Ovary (tissue), 9 donors: ENCODE data around the gene DOLK. TPM values are rescaled to one million over a fixed set of nuclear protein-coding genes. Genes with fewer than 3 reads are reported as not detected.
"Not testable (repeated sequence)": the region's sequence is repeated elsewhere in the genome, so short reads cannot be mapped to it uniquely, and the experiment has no call there.

ENCODE experiments used
- DNase-seq, 5 donors: peaks; one replicate each; pipeline ENCODE4 v3.0.0-alpha.2; 2019 to 2020
- H3K27ac ChIP-seq, 2 donors: fragments of 200-600 bp; one replicate each; pipeline versions ENCODE4 v1.5.1 to v1.8.0; 2019 to 2022
- H3K27me3 ChIP-seq: fragments of 200-600 bp; one replicate; pipeline ENCODE4 v1.8.0; 2022
- H3K36me3 ChIP-seq: fragments of 200-600 bp; sonication (generic); one replicate; pipeline ENCODE4 v1.5.1; 2019
- H3K4me1 ChIP-seq: one replicate; pipeline ENCODE4 v1.8.1; 2013; ENCODE audit warnings: mild to moderate bottlenecking, moderate library complexity; ENCODE audit not compliant: insufficient read depth
- H3K4me3 ChIP-seq: fragments of 200-600 bp; sonication (generic); one replicate; pipeline ENCODE4 v1.5.1; 2017
- H3K9me3 ChIP-seq, 2 donors: fragments of 200-600 bp in 1 of 2; sonication (generic) in 1 of 2; one replicate each; pipeline versions ENCODE4 v1.5.1 to v1.8.1; 2013 to 2019; ENCODE audit warnings: mild to moderate bottlenecking in 1 of 2, moderate library complexity in 1 of 2
- CTCF ChIP-seq, 3 donors: fragments of 450-650 bp in 2 of 3; fragments of 200-600 bp in 1 of 3; IDR thresholded peaks; one replicate each; pipeline versions ENCODE4 v1.5.1 to v1.8.0; 2016 to 2022; ENCODE audit warnings: antibody characterized with exemption in 3 of 3, mild to moderate bottlenecking in 1 of 3
- EP300 ChIP-seq: sonication (generic); formaldehyde crosslinking; IDR thresholded peaks from one replicate; pipeline ENCODE4 v1.6.1; 2017; ENCODE audit warnings: antibody characterized with exemption
- POLR2A ChIP-seq: fragments of 450-650 bp; IDR thresholded peaks from one replicate; pipeline ENCODE4 v1.6.1; 2017; ENCODE audit warnings: antibody characterized with exemption, mild to moderate bottlenecking, moderate library complexity
- WGBS, 3 donors: extraction: QIAGEN DNeasy Blood & Tissue Kit in 1 of 3; methylation state at CpG; one replicate each; pipeline versions ENCODE4 v1.1.5 to v1.1.7; 2013 to 2017; 5-methylcytosine and 5-hydroxymethylcytosine counted together
- intact Hi-C, 4 donors: fragments of 100-400 bp; cut with DNase I; formaldehyde crosslinking; loops; one replicate each; pipeline versions ENCODE4 v1.11.0 to v1.15.1; 2022 to 2023
- polyA plus RNA-seq, 2 donors: library from polyadenylated mRNA; stranded (reverse); fragments of 200-250 nt in 1 of 2; fragments of 350-450 nt in 1 of 2; fragmentation: Illumina TruSeq in 1 of 2; extraction: RNeasy Lipid Tissue Mini Kit (QIAGEN cat#74804) in 1 of 2; gene quantifications; one replicate each; pipeline ENCODE4 v1.2.3, GENCODE V29; 2013 to 2014
- total RNA-seq, 7 donors: library from RNA; depleted of rRNA in 2 of 7; stranded (reverse); fragments of >200 nt in 2 of 7; fragmentation: NEBNext Ultra II Directional in 3 of 7; extraction: Animal tissue kit (Norgen Biotek cat#: 25700) in 3 of 7; gene quantifications; one replicate each; pipeline versions ENCODE4 v1.1.0 to v1.2.4, GENCODE V29; 2016 to 2023
- donor health status: DM: no; HTN: no; CAD: no; lungs with moderate emphysema.
- donor health status: DM: no; HTN: no; CAD: no.
- donor health status: Bipolar disorder and iron deficiency.
- donor health status: DM: yes; HTN: yes; CAD: no.
- donor health status: DM: no; HTN: no; CAD: no.
- donor health status: DM: yes; HTN: yes; CAD: no.

The DOLK gene
- total and polyA plus RNA-seq, 9 donors = 6.1 to 14.9 (median 12.0) TPM

GRCh38 chr9:128986671-128987070 lies 39.3 kb upstream of the DOLK start:
- H3K36me3 ChIP-seq = no peaks in the 10 kb centered on the region
- H3K27ac ChIP-seq = no peak overlapping the region
- 87 to 94% (median 93%) methylated on average over 5 of the region's 5 CpGs for WGBS, 3 donors
- H3K9me3 ChIP-seq = no peaks in the 10 kb centered on the region
- H3K4me1 ChIP-seq = no peaks in the 10 kb centered on the region
- no peak for DNase-seq
- TF ChIP-seq CTCF (IDR thresholded peaks at IDR 0.05) = no peak
- no peak for TF ChIP-seq EP300
- no peak for TF ChIP-seq POLR2A
- H3K27me3 ChIP-seq = no peaks in the 10 kb centered on the region
- no peak overlapping the region for H3K4me3 ChIP-seq
- intact Hi-C loops = no loop called here

GRCh38 chr9:128983536-128983935 lies 36.1 kb upstream of the DOLK start:
- TF ChIP-seq POLR2A = no peak
- no peak for TF ChIP-seq CTCF (IDR thresholded peaks at IDR 0.05)
- TF ChIP-seq EP300 = no peak
- DNase-seq = no peak
- 96 to 97% (median 96%) methylated on average over 8 of the region's 8 CpGs for WGBS, 3 donors
- Histone ChIP-seq H3K27me3 (no peaks in the 10 kb centered on the region), H3K27ac (no peak overlapping the region), H3K4me1 (no peaks in the 10 kb centered on the region), H3K36me3 (no peaks in the 10 kb centered on the region), H3K9me3 (no peaks in the 10 kb centered on the region), H3K4me3 (no peak overlapping the region)
- intact Hi-C loops = no loop called here

- H3K27ac ChIP-seq = no peak overlapping the region
- TF ChIP-seq CTCF (IDR thresholded peaks at IDR 0.05) (no peak), EP300 (no peak), POLR2A (no peak)
- intact Hi-C loops = no loop called here
- no peaks in the 10 kb centered on the region for H3K36me3 ChIP-seq
- H3K9me3 ChIP-seq = no peaks in the 10 kb centered on the region
- no peaks in the 10 kb centered on the region for H3K27me3 ChIP-seq
- DNase-seq = no peak
- H3K4me3 ChIP-seq = no peak overlapping the region
- H3K4me1 ChIP-seq = no peaks in the 10 kb centered on the region
- 86 to 94% (median 86%) methylated on average over 3 of the region's 3 CpGs for WGBS, 3 donors
These were observed 31.7 kb upstream of the DOLK start for GRCh38 chr9:128979111-128979510.

- intact Hi-C loops = no loop called here
- no peak for DNase-seq
- TF ChIP-seq CTCF (IDR thresholded peaks at IDR 0.05) (no peak), EP300 (no peak), POLR2A (no peak)
- no peaks in the 10 kb centered on the region for H3K9me3 ChIP-seq
- no peaks in the 10 kb centered on the region for H3K4me1 ChIP-seq
- H3K36me3 ChIP-seq = no peaks in the 10 kb centered on the region
- WGBS, 3 donors = 38 to 71% (median 55%) methylated on average over 4 of the region's 4 CpGs
- H3K4me3 ChIP-seq = no peak overlapping the region
- no peaks in the 10 kb centered on the region for H3K27me3 ChIP-seq
- H3K27ac ChIP-seq = no peak overlapping the region
These were observed 25.6 kb upstream of the DOLK start for GRCh38 chr9:128972956-128973355.

GRCh38 chr9:128969491-128969890 lies 22.1 kb upstream of the DOLK start:
- H3K4me1 ChIP-seq = no peaks in the 10 kb centered on the region
- H3K9me3 ChIP-seq = no peaks in the 10 kb centered on the region
- H3K27ac ChIP-seq = no peak overlapping the region
- TF ChIP-seq CTCF (IDR thresholded peaks at IDR 0.05) (no peak), POLR2A (no peak), EP300 (no peak)
- no peak for DNase-seq
- no peak overlapping the region for H3K4me3 ChIP-seq
- H3K27me3 ChIP-seq = no peaks in the 10 kb centered on the region
- 81 to 90% (median 83%) methylated on average over 5 of the region's 5 CpGs for WGBS, 3 donors
- intact Hi-C loops = no loop called here
- H3K36me3 ChIP-seq = no peaks in the 10 kb centered on the region

GRCh38 chr9:128961403-128961802 lies 14.0 kb upstream of the DOLK start:
- WGBS, 3 donors = 94 to 97% (median 95%) methylated on average over 9 of the region's 9 CpGs
- H3K36me3 ChIP-seq = not testable (repeated sequence)

More at GRCh38 chr9:128961403-128961802, 14.0 kb upstream of the DOLK start:
- DNase-seq, H3K4me3 ChIP-seq, intact Hi-C loops, H3K4me1 ChIP-seq, H3K27ac ChIP-seq, H3K27me3 ChIP-seq, H3K9me3 ChIP-seq: not testable (repeated sequence)
